ENCODE data around the gene SLCO3A1.

Gene SLCO3A1

GRCh38 chr15:92143765-92144164 lies 290.3 kb downstream of the SLCO3A1 start:
- Histone ChIP-seq H3K36me3 (ENCODE audit: control insufficient read depth, insufficient read depth, low read length) (no peaks in the 10 kb centered on the region), H3K27me3 (ENCODE audit: control insufficient read depth, insufficient read depth, low read length) (no peaks in the 10 kb centered on the region), H3K4me1 (no peaks in the 10 kb centered on the region), H3K27ac (no peak overlapping the region), H3K79me2 (no peaks in the 10 kb centered on the region), H2AFZ (no peak overlapping the region), H3K4me3 (ENCODE audit: low read depth, low read length) (no peak overlapping the region), H3K9me3 (ENCODE audit: control insufficient read depth, low read length) (no peaks in the 10 kb centered on the region), H3K4me2 (ENCODE audit: low read length) (no peak overlapping the region), H3K9ac (no peak overlapping the region)
- TF ChIP-seq, protein P1, sequence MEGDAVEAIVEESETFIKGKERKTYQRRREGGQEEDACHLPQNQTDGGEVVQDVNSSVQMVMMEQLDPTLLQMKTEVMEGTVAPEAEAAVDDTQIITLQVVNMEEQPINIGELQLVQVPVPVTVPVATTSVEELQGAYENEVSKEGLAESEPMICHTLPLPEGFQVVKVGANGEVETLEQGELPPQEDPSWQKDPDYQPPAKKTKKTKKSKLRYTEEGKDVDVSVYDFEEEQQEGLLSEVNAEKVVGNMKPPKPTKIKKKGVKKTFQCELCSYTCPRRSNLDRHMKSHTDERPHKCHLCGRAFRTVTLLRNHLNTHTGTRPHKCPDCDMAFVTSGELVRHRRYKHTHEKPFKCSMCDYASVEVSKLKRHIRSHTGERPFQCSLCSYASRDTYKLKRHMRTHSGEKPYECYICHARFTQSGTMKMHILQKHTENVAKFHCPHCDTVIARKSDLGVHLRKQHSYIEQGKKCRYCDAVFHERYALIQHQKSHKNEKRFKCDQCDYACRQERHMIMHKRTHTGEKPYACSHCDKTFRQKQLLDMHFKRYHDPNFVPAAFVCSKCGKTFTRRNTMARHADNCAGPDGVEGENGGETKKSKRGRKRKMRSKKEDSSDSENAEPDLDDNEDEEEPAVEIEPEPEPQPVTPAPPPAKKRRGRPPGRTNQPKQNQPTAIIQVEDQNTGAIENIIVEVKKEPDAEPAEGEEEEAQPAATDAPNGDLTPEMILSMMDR (IDR thresholded peaks at IDR 0.05): no peak

DNA sequence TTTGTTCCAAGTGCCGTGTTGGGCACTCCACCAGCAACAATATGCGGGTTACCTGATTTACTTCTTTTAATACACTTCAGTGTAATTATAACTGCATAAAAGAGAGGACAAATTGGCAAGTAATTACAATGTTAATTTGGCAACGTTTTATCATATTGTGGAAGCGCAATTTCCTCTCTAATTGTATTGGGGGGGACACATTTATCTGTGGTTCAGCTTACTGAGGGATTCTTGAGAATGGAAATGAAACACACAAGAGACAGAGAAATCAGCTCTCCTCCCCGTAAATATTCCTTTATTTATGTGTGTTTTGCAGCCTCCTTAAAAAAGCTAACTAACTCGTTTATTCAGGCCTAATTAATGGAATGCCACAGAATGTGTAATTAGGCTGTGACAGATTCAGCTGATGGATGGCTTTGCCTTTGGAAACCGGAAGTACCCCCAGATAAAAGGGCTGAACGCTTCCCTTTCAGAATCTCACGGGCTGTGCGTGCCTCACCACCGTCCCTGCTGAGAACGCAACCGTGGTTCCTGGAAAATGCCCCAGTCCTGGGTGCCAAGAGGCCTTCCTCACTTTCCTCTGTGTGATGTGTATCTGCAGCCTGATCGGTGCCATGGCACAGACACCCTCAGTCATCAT lies 293.1 kb downstream of the SLCO3A1 start:
- Histone ChIP-seq H3K4me2 (ENCODE audit: low read length) (no peak overlapping the region), H3K27ac (no peak overlapping the region), H3K36me3 (ENCODE audit: control insufficient read depth, insufficient read depth, low read length) (no peaks in the 10 kb centered on the region), H3K4me1 (no peaks in the 10 kb centered on the region), H3K4me3 (ENCODE audit: low read depth, low read length) (no peak overlapping the region), H3K27me3 (ENCODE audit: control insufficient read depth, insufficient read depth, low read length) (no peaks in the 10 kb centered on the region), H3K9me3 (ENCODE audit: control insufficient read depth, low read length) (no peaks in the 10 kb centered on the region), H3K79me2 (no peaks in the 10 kb centered on the region), H3K9ac (no peak overlapping the region), H2AFZ (no peak overlapping the region)
- TF ChIP-seq, protein P1 (IDR thresholded peaks at IDR 0.05): no peak

GRCh38 chr15:92149029-92149428 lies 295.5 kb downstream of the SLCO3A1 start:
- Histone ChIP-seq H3K4me3 (ENCODE audit: low read depth, low read length) (no peak overlapping the region), H2AFZ (no peak overlapping the region), H3K36me3 (ENCODE audit: control insufficient read depth, insufficient read depth, low read length) (no peaks in the 10 kb centered on the region), H3K4me2 (ENCODE audit: low read length) (no peak overlapping the region), H3K9ac (no peak overlapping the region), H3K27ac (no peak overlapping the region), H3K27me3 (ENCODE audit: control insufficient read depth, insufficient read depth, low read length) (no peaks in the 10 kb centered on the region), H3K9me3 (ENCODE audit: control insufficient read depth, low read length) (no peaks in the 10 kb centered on the region), H3K79me2 (no peaks in the 10 kb centered on the region), H3K4me1 (no peaks in the 10 kb centered on the region)
- TF ChIP-seq, protein P1 (IDR thresholded peaks at IDR 0.05): no peak

- Histone ChIP-seq H3K4me2 (ENCODE audit: low read length) (no peak overlapping the region), H2AFZ (no peak overlapping the region), H3K9me3 (ENCODE audit: control insufficient read depth, low read length) (no peaks in the 10 kb centered on the region), H3K27me3 (ENCODE audit: control insufficient read depth, insufficient read depth, low read length) (no peaks in the 10 kb centered on the region), H3K27ac (no peak overlapping the region), H3K36me3 (ENCODE audit: control insufficient read depth, insufficient read depth, low read length) (no peaks in the 10 kb centered on the region), H3K79me2 (no peaks in the 10 kb centered on the region), H3K4me3 (ENCODE audit: low read depth, low read length) (no peak overlapping the region), H3K4me1 (no peaks in the 10 kb centered on the region), H3K9ac (no peak overlapping the region)
- TF ChIP-seq, protein P1 (IDR thresholded peaks at IDR 0.05): no peak
Observed at GRCh38 chr15:92149465-92149864, 296.0 kb downstream of the SLCO3A1 start.

DNA sequence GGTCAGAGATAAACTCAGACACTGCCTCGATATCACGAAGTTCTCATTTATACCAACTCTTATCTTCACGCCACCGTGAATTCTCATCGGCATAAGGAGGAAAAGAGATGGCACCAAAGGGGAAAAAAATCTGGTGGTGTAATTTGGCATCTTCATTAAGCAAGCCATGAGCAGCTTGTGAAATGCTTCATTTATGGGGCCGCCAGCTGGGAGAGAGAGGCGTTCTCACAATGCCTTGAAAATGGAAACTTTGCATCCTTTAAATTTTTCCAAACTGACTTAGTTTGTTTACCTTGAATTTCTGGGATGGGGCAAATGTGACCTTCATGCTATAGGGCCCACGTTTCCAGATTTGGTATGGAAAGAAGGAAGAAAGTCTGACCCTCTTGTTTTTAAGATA lies 297.7 kb downstream of the SLCO3A1 start:
- TF ChIP-seq, protein P1 (IDR thresholded peaks at IDR 0.05): no peak
- Histone ChIP-seq H3K9ac (no peak overlapping the region), H3K36me3 (ENCODE audit: control insufficient read depth, insufficient read depth, low read length) (no peaks in the 10 kb centered on the region), H3K9me3 (ENCODE audit: control insufficient read depth, low read length) (no peaks in the 10 kb centered on the region), H2AFZ (no peak overlapping the region), H3K79me2 (no peaks in the 10 kb centered on the region), H3K27ac (no peak overlapping the region), H3K4me1 (no peaks in the 10 kb centered on the region), H3K27me3 (ENCODE audit: control insufficient read depth, insufficient read depth, low read length) (no peaks in the 10 kb centered on the region), H3K4me2 (ENCODE audit: low read length) (no peak overlapping the region), H3K4me3 (ENCODE audit: low read depth, low read length) (no peak overlapping the region)
